Natural killer cell treated with Interleukin-12 subunit alpha and Interleukin-12 subunit beta and Interleukin-15 and Interleukin-18, amount 100 ng/mL, for 72 hours (primary cell): ENCODE data around the gene SH3RF1. TPM values are rescaled to one million over a fixed set of nuclear protein-coding genes. Genes with fewer than 3 reads are reported as not detected.
"Not testable (repeated sequence)": the region's sequence is repeated elsewhere in the genome, so short reads cannot be mapped to it uniquely, and the experiment has no call there.

ENCODE experiments used
- ATAC-seq, 2 donors: fragments of 150-1000 bp; cut with Tn5 transposase in 1 of 2; sonication (Bioruptor Pico), chemical (Tn5 transposase) in 1 of 2; 2 replicates each; pipeline ENCODE4 v1.10.0; 2021
- DNase-seq: peaks from one replicate; pipeline ENCODE4 v3.0.0; 2022; ENCODE audit warnings: low spot score
- H3K27ac Mint-ChIP-seq, 2 donors: 1 replicate in 1 of 2; 2 replicates in 1 of 2; pipeline ENCODE4 v1.8.0; 2022; ENCODE audit warnings: mixed read lengths in 2 of 2, mild to moderate bottlenecking in 1 of 2, moderate library complexity in 1 of 2
- H3K27me3 Mint-ChIP-seq, 2 donors: 1 replicate in 1 of 2; 2 replicates in 1 of 2; pipeline ENCODE4 v1.8.0; 2022; ENCODE audit warnings: mixed read lengths in 2 of 2
- H3K36me3 Mint-ChIP-seq: one replicate; pipeline ENCODE4 v1.8.0; 2022; ENCODE audit warnings: mixed read lengths
- H3K4me1 Mint-ChIP-seq, 2 donors: 1 replicate in 1 of 2; 2 replicates in 1 of 2; pipeline ENCODE4 v1.8.0; 2022; ENCODE audit warnings: low read depth in 2 of 2, mixed read lengths in 2 of 2, mild to moderate bottlenecking in 1 of 2
- H3K4me3 Mint-ChIP-seq: one replicate; pipeline ENCODE4 v1.8.0; 2022; ENCODE audit warnings: mixed read lengths
- H3K9me3 Mint-ChIP-seq: 2 replicates; pipeline ENCODE4 v1.8.0; 2022; ENCODE audit warnings: mixed read lengths
- total RNA-seq, 2 donors: library from RNA; stranded (reverse); gene quantifications; one replicate each; pipeline ENCODE4 v1.2.3, GENCODE V29; 2022

Gene SH3RF1
- total RNA-seq, 2 donors from 2014 or later, result 0.64 to 1.3 TPM

GRCh38 chr4:169220854-169221411 lies 49.8 kb downstream of the SH3RF1 start:
- H3K36me3 Mint-ChIP-seq, result no peaks in the 10 kb centered on the region
- no peaks in the 10 kb centered on the region for H3K4me1 Mint-ChIP-seq
- no peaks in the 10 kb centered on the region for H3K27me3 Mint-ChIP-seq
- ATAC-seq, result no peak
- H3K27ac Mint-ChIP-seq, result no peak overlapping the region
- DNase-seq, result no peak
- H3K9me3 Mint-ChIP-seq, result no peaks in the 10 kb centered on the region
- no peak overlapping the region for H3K4me3 Mint-ChIP-seq

- Mint-ChIP-seq H3K4me1 (no peaks in the 10 kb centered on the region), H3K36me3 (no peaks in the 10 kb centered on the region), H3K4me3 (no peak overlapping the region), H3K9me3 (no peaks in the 10 kb centered on the region), H3K27me3 (no peaks in the 10 kb centered on the region), H3K27ac (no peak overlapping the region)
- ATAC-seq (no peak), DNase-seq (no peak)
These were observed 50.3 kb downstream of the SH3RF1 start for GRCh38 chr4:169220447-169220846.

GRCh38 chr4:169219440-169219839 lies 51.3 kb downstream of the SH3RF1 start:
- no peak for DNase-seq
- Mint-ChIP-seq H3K27ac (no peak overlapping the region), H3K27me3 (no peaks in the 10 kb centered on the region), H3K36me3 (no peaks in the 10 kb centered on the region), H3K9me3 (no peaks in the 10 kb centered on the region), H3K4me3 (no peak overlapping the region), H3K4me1 (peaks cover 0 to 2% of the 10 kb centered on the region in 2 donors)
- no peak for ATAC-seq

- H3K36me3 Mint-ChIP-seq, result no peaks in the 10 kb centered on the region
- no peak for DNase-seq
- no peaks in the 10 kb centered on the region for H3K9me3 Mint-ChIP-seq
- peaks cover 0 to 2% of the 10 kb centered on the region in 2 donors for H3K4me1 Mint-ChIP-seq
- H3K4me3 Mint-ChIP-seq, result no peak overlapping the region
- H3K27ac Mint-ChIP-seq, result no peak overlapping the region
- no peak for ATAC-seq
- H3K27me3 Mint-ChIP-seq, result no peaks in the 10 kb centered on the region
These were observed 55.1 kb downstream of the SH3RF1 start for GRCh38 chr4:169215656-169216055.

GRCh38 chr4:169212981-169213380 lies 57.8 kb downstream of the SH3RF1 start:
- ATAC-seq (no peak), DNase-seq (no peak)
- Mint-ChIP-seq H3K9me3 (no peaks in the 10 kb centered on the region), H3K27me3 (peaks cover 3 to 7% of the 10 kb centered on the region in 2 donors), H3K27ac (no peak overlapping the region), H3K4me3 (no peak overlapping the region), H3K36me3 (no peaks in the 10 kb centered on the region), H3K4me1 (peaks cover 0 to 2% of the 10 kb centered on the region in 2 donors)

GRCh38 chr4:169210504-169211118 lies 60.1 kb downstream of the SH3RF1 start:
- peaks cover 3 to 7% of the 10 kb centered on the region in 2 donors for H3K27me3 Mint-ChIP-seq
- no peaks in the 10 kb centered on the region for H3K36me3 Mint-ChIP-seq
- no peak overlapping the region for H3K27ac Mint-ChIP-seq
- H3K4me3 Mint-ChIP-seq, result no peak overlapping the region
- DNase-seq (no peak), ATAC-seq (no peak)
- peaks cover 0 to 2% of the 10 kb centered on the region in 2 donors for H3K4me1 Mint-ChIP-seq
- no peaks in the 10 kb centered on the region for H3K9me3 Mint-ChIP-seq

- no peak overlapping the region for H3K27ac Mint-ChIP-seq
- H3K27me3 Mint-ChIP-seq, result peaks cover 3 to 7% of the 10 kb centered on the region in 2 donors
- no peaks in the 10 kb centered on the region for H3K36me3 Mint-ChIP-seq
- ATAC-seq (no peak), DNase-seq (no peak)
- H3K4me3 Mint-ChIP-seq, result no peak overlapping the region
- no peaks in the 10 kb centered on the region for H3K9me3 Mint-ChIP-seq
- H3K4me1 Mint-ChIP-seq, result no peaks in the 10 kb centered on the region
These were observed 61.3 kb downstream of the SH3RF1 start for GRCh38 chr4:169209388-169209883.

GRCh38 chr4:169208516-169208915 lies 62.2 kb downstream of the SH3RF1 start:
- Mint-ChIP-seq H3K27me3 (peaks cover 5 to 12% of the 10 kb centered on the region in 2 donors), H3K27ac (no peak overlapping the region), H3K9me3 (no peaks in the 10 kb centered on the region), H3K4me1 (no peaks in the 10 kb centered on the region), H3K4me3 (no peak overlapping the region), H3K36me3 (no peaks in the 10 kb centered on the region)
- no peak for ATAC-seq
- DNase-seq, result no peak

GRCh38 chr4:169208090-169208455 lies 62.7 kb downstream of the SH3RF1 start:
- Mint-ChIP-seq H3K27ac (no peak overlapping the region), H3K4me3 (no peak overlapping the region), H3K27me3 (peaks cover 5 to 14% of the 10 kb centered on the region in 2 donors), H3K4me1 (no peaks in the 10 kb centered on the region), H3K36me3 (no peaks in the 10 kb centered on the region), H3K9me3 (no peaks in the 10 kb centered on the region)
- ATAC-seq (no peak), DNase-seq (no peak)

- no peaks in the 10 kb centered on the region for H3K4me1 Mint-ChIP-seq
- ATAC-seq (no peak), DNase-seq (no peak)
- H3K27me3 Mint-ChIP-seq, result peaks cover 5 to 14% of the 10 kb centered on the region in 2 donors
- H3K9me3 Mint-ChIP-seq, result no peaks in the 10 kb centered on the region
- no peak overlapping the region for H3K27ac Mint-ChIP-seq
- no peak overlapping the region for H3K4me3 Mint-ChIP-seq
- H3K36me3 Mint-ChIP-seq, result no peaks in the 10 kb centered on the region
These were observed 63.2 kb downstream of the SH3RF1 start for GRCh38 chr4:169207436-169208089.

- no peaks in the 10 kb centered on the region for H3K9me3 Mint-ChIP-seq
- no peak for ATAC-seq
- no peak for DNase-seq
- H3K36me3 Mint-ChIP-seq, result no peaks in the 10 kb centered on the region
- peaks cover 8 to 20% of the 10 kb centered on the region in 2 donors for H3K27me3 Mint-ChIP-seq
- no peaks in the 10 kb centered on the region for H3K4me1 Mint-ChIP-seq
- no peak overlapping the region for H3K27ac Mint-ChIP-seq
- no peak overlapping the region for H3K4me3 Mint-ChIP-seq
These were observed 65.0 kb downstream of the SH3RF1 start for GRCh38 chr4:169205744-169206080.

- H3K27ac Mint-ChIP-seq, result no peak overlapping the region
- ATAC-seq (no peak), DNase-seq (no peak)
- no peaks in the 10 kb centered on the region for H3K9me3 Mint-ChIP-seq
- H3K4me3 Mint-ChIP-seq, result no peak overlapping the region
- H3K36me3 Mint-ChIP-seq, result no peaks in the 10 kb centered on the region
- no peaks in the 10 kb centered on the region for H3K4me1 Mint-ChIP-seq
- peaks cover 8 to 18% of the 10 kb centered on the region in 2 donors for H3K27me3 Mint-ChIP-seq
These were observed 65.5 kb downstream of the SH3RF1 start for GRCh38 chr4:169205075-169205743.

GRCh38 chr4:169203891-169204290 lies 66.9 kb downstream of the SH3RF1 start:
- Mint-ChIP-seq H3K27me3 (peaks cover 5 to 22% of the 10 kb centered on the region in 2 donors), H3K4me1 (peaks cover 5 to 7% of the 10 kb centered on the region in 2 donors), H3K27ac (no peak overlapping the region), H3K4me3 (no peak overlapping the region), H3K36me3 (no peaks in the 10 kb centered on the region), H3K9me3 (no peaks in the 10 kb centered on the region)
- ATAC-seq (no peak), DNase-seq (no peak)

- Mint-ChIP-seq H3K4me1 (peaks cover 9 to 12% of the 10 kb centered on the region in 2 donors), H3K27me3 (peaks cover 9 to 22% of the 10 kb centered on the region in 2 donors)
- not testable (repeated sequence) for H3K4me3 Mint-ChIP-seq, H3K27ac Mint-ChIP-seq, ATAC-seq, H3K36me3 Mint-ChIP-seq, DNase-seq, H3K9me3 Mint-ChIP-seq
These were observed 67.5 kb downstream of the SH3RF1 start for GRCh38 chr4:169203278-169203677.
